Stimulated activated naive CD4-positive, alpha-beta T cell treated with Interleukin-2 at 50 U/mL for 16 hours (primary cell): ENCODE results near the gene FPGS.
"Not testable (repeated sequence)": the region's sequence is repeated elsewhere in the genome, so short reads cannot be mapped to it uniquely, and the experiment has no call there.

Source experiments
- DNase-seq: peaks from one replicate; lab custom pipeline; 2025; lab: John Stamatoyannopoulos, UW

The FPGS gene

GRCh38 chr9:127812936-127813675, 10.4 kb downstream of the FPGS start:
- DNase-seq, result no peak

- DNase-seq, result no peak
Observed at GRCh38 chr9:127813686-127814226, 11.1 kb downstream of the FPGS start.

DNA sequence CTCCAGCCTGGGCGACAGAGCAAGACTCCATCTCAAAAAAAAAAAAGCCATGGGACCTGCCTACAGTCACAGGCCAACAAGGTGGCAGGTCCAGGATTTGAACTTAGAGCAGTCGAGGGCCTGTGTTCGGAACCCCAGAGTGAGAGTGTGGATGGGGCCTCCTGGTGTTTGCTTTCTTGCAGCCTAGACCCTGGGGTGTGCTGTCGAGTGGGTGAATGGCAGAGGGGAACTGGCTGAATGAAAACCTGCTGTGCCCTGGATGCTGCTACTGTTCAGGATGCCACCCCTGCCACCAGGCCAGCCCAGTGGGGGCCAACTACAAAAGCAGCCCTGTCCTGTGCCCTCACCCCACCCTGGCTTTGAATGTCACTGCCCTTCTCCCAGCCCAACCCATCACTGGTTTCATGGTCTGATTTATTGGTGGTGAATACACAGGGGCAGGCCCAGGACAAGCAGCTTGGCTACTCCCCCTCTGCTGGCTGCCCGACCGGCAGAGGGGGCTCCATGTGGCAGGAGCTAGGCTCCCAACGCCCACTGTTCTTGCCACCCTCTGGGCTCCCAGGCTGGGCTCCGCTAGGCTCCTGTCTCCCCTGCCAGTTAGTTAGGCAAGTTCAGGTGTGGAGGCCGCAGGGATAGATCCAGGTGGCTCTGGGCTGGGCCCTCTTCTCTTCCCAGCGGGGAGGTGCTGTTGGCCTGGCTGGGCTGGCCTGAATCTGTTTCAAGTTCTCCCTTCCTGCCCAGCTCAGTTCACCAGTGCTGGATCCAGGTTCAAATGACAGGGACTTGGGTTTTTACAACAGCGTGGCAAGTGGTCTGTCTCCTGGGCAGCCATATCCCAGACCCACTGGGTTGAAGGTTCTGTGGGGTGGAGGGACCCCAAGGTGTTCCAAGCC, 12.2 kb downstream of the FPGS start:
- no peak for DNase-seq

DNA sequence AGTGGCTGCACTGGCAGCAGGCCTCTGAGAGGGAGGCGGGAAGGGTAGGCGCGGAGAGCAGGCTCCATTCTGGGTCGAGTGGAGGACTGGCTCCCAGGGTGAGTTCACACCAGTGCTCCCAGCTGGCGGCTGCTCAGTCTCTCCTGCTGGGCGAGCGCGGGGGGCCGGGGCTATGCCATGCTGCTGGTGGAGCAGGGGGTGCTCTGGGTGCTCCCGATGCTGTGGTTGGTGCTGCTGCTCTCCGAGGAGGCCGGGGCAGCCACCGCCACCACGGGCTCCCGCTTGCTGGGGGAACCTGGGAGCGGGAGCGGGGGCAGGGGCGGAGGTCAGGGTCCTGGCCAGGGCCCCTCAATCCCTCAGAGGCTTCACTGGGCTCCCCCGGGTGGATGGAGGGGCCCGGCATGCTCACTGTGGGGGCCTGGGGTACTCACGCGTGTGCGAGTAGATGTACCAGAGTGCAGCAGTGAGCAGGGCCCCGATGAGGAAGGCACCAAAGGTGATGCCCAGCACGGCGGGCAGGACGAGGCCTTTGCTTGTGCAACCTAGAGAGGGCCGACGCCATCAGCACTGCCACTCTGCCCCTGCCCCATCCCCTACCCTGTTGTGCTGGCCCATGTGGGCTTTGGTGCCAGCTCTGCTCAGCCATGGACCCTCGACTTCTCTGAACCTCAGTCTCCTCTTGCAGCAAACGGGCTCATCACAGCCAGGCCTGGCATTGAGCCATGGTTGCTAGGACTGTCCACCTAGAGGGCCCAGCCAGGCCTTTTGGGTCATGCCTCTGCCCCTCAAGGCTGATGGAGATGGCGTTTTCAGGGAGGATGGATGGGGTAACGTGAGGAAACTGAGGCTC, 13.1 kb downstream of the FPGS start:
- DNase-seq, result no peak

DNA sequence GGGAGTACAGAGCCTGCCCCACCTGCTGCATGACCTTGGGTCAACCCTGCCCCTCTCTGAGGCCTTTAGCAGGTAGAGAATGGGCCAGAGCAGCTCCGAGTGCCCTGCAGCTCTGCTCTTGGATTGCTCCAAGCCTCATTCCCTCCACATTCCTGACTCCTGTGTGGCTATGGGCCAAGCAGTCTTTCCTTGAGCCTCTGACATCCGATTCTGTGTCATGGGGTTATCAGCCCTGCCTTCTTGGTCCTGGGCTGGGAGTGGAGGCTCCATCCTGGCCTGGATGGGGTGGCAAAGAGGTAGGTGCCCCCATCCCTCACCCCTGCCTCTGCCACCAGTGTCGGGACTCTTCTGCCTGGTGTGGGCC, 13.7 kb downstream of the FPGS start:
- DNase-seq, result no peak

GRCh38 chr9:127816728-127817127, 14.0 kb downstream of the FPGS start:
- no peak for DNase-seq

- no peak for DNase-seq
Observed at GRCh38 chr9:127817881-127818434, 15.3 kb downstream of the FPGS start.

DNA sequence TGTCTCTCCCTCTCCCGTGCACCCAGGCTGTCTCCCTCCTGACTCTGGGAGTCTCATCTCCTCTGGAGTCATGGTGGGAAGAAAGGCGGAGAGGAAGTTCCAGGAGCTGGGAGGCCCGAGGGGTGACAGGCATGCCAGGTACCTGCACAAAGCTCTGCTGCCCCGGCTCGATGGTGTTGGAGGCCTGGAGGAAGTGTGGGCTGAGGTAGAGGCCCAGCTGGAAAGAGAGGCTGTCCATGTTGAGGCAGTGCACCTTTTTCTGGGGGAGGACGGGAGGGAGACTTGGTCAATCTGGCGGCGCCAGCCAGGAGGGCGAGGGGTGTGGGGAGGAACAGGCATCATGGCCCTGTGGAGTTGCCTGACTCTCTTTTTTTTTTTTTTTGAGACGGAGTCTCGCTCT, 15.9 kb downstream of the FPGS start:
- no peak for DNase-seq

DNA sequence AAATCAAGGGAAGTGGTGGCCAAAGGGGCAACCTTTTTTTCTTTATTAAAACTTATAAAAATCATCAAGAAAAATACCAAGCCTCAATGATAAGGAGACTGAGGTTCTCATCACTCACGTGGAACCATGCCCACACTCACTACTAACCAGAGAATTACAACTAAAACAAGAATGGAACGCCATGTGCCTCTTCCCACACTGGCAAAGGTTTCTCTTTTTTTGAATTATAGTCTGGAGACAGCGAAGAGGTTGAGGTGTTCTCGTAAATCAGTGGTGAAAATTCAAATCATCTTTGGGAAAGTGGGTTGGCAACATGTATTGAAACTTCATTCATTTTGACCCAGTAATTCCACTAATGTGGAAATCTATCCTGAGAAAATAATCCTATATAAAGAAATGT, 19.4 kb downstream of the FPGS start:
- DNase-seq, result no peak

DNA sequence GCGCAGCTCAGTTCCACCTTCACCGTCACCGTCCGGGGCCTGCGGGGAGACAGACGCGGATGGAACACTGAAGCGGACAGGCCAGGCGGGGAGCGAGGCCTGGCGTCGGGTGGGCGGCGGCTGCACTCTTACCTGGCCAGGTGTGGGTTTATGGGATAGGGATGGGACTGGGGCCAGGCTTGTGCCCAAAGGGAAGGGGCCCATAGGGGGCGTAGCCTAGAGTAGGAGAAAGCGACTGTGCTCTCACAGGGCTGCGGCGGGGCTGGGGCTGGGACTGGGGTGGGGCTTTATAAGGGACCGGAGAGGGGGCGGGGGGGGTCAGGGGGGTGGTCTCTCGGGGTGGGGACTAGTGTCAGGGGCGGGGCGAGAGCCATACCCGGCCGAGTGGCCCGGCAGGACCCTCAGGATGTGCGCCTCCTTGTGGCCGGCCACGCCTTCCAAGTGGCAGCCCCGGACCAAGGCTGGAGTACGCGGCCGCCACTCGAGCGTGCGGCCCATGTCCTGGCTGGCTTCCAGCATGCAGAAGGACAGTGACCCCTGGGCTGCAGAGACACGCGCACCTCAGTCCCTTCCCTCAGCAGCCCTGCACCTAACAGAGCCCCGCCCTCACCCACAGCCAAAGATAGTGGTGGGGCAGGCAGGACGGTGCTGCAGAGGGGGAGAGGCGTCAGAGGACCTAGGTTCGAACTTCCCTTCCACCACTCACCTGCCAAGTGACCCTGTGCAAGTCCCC, 22.8 kb downstream of the FPGS start:
- DNase-seq, result no peak

DNA sequence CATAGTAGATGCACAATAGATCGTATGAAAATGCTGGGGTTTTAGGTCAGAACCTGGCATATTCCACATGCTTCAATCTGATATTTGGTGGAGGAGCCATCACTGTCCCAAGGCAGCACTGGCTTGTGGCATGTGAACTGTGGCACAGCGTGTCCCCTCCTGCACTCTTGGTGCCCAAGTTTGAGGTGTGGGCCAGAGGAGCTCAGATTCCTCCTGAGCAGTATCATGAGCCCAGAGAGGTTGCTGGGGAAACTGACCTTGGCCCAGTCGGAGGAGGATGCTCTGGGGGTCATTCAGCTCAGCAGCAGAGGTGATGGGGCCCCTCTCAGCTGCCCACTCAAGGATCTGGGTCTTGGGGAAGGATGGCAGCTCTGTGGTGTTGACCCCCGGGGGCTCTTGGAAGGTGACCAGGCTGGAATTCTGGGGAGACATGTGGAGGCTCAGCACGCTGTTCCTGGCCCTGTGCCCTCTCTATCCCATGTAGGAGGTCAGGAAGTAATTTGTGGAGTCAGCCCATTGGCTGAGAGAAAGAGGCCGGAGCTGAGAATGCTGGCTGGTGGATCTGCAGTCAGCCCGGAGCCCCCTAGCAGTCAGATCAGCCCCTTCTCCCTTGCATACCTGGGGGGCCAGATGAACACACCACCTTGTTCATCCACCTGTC, 23.7 kb downstream of the FPGS start:
- no peak for DNase-seq

- DNase-seq, result no peak
Observed at GRCh38 chr9:127828262-127829031, 25.8 kb downstream of the FPGS start.

GRCh38 chr9:127829205-127829906, 26.7 kb downstream of the FPGS start:
- DNase-seq, result no peak

DNA sequence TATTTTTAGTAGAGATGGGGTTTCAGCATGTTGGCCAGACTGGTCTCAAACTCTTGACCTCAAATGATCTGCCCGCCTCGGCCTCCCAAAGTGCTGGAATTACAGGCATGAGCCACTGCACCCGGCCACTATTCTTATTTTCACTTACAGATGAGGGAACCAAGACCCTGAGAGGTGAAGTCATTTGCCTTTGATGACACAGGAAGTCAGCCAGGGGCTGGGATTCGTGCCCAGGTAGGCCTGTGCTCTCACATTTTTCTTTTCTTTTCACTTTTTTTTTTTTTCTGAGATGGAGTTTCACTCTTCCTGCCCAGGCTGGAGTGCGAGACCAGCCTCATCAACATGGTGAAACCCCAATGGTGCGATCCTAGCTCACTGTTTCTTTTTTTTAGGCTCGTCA, 29.6 kb downstream of the FPGS start:
- DNase-seq, result no peak

- DNase-seq, result no peak
Observed at GRCh38 chr9:127833555-127833954, 30.9 kb downstream of the FPGS start.

- DNase-seq, result no peak
Observed at GRCh38 chr9:127835991-127836516, 33.4 kb downstream of the FPGS start.

DNA sequence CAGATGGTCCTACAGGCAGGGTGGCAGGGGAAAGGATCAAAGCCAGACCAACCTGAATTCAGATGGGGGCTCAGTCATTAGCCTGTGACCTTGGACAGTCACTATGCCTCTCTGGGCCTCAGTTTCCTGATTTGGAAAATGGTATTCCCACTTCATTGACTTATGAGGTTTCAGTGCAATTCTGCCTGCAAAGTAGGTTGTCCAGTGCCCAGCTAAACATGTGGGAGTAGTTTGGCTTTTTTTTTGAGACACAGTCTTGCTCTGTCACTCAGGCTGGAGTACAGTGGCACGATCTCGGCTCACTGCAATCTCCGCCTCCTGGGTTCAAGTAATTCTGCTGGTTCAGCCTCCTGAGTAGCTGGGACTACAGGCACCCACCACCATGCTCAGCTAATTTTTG, 33.9 kb downstream of the FPGS start:
- not testable (repeated sequence) for DNase-seq

DNA sequence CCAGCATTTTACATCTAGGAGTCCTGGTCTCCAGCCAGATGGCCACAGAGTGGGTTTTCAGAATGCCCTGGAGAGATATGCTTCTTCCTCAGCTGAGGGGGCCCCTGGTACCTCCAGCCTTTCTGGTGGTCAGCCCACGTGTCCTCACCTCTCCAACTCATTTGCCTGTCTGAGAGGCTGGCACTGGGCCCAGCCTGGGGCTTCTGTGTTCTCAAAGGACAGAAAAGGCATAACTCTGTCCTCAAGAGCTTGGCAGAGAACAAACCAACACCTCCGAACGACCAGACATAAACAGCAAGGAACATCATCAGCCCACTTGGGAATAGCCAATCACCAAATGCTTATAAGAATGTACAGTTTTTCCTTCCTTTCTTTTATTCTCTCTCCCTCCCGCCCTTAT, 34.7 kb downstream of the FPGS start:
- DNase-seq, result no peak
